Tibial nerve (tissue), 4 donors: ENCODE measurements around the gene NPDC1. TPM values are rescaled to one million over a fixed set of nuclear protein-coding genes. Genes with fewer than 3 reads are reported as not detected.

Experiments used
- DNase-seq, 2 donors: peaks; one replicate each; pipeline ENCODE4 v3.0.0-alpha.2; 2019; ENCODE audit warnings: low spot score in 2 of 2
- H3K27ac ChIP-seq, 4 donors: fragments of 200-600 bp; sonication (generic) in 3 of 4; one replicate each; pipeline ENCODE4 v1.5.1; 2017 to 2019; ENCODE audit warnings: mild to moderate bottlenecking in 1 of 4
- H3K27me3 ChIP-seq, 2 donors: fragments of 200-600 bp; sonication (generic) in 1 of 2; one replicate each; pipeline versions ENCODE4 v1.5.1 to v1.6.0; 2017 to 2019
- H3K36me3 ChIP-seq, 3 donors: fragments of 200-600 bp; sonication (generic); one replicate each; pipeline ENCODE4 v1.5.1; 2018 to 2019
- H3K4me1 ChIP-seq, 4 donors: fragments of 200-600 bp; sonication (generic) in 3 of 4; one replicate each; pipeline ENCODE4 v1.5.1; 2017 to 2019
- H3K4me3 ChIP-seq, 4 donors: fragments of 200-600 bp; sonication (generic) in 3 of 4; one replicate each; pipeline ENCODE4 v1.5.1; 2017 to 2019; ENCODE audit warnings: mild to moderate bottlenecking in 1 of 4, moderate library complexity in 1 of 4
- H3K9me3 ChIP-seq, 4 donors: fragments of 200-600 bp; sonication (generic) in 3 of 4; one replicate each; pipeline ENCODE4 v1.5.1; 2017 to 2019
- CTCF ChIP-seq, 5 experiments: fragments of 200-600 bp in 3 of 5; fragments of 450-650 bp in 2 of 5; sonication (generic) in 3 of 5; IDR thresholded peaks; one replicate each; pipeline ENCODE4 v1.5.1; 2016 to 2019; ENCODE audit warnings: antibody characterized with exemption in 5 of 5, mild to moderate bottlenecking in 3 of 5, moderate library complexity in 2 of 5
- EP300 ChIP-seq, 2 donors: sonication (generic); formaldehyde crosslinking; IDR thresholded peaks; one replicate each; pipeline ENCODE4 v1.6.1; 2017; ENCODE audit warnings: antibody characterized with exemption in 2 of 2, mild to moderate bottlenecking in 1 of 2
- POLR2A ChIP-seq, 2 donors: fragments of 450-650 bp; IDR thresholded peaks; one replicate each; pipeline ENCODE4 v1.6.1; 2017; ENCODE audit warnings: antibody characterized with exemption in 2 of 2, mild to moderate bottlenecking in 2 of 2, moderate library complexity in 2 of 2
- WGBS, 2 donors: methylation state at CpG; one replicate each; pipeline ENCODE4 v1.1.5; 2018; 5-methylcytosine and 5-hydroxymethylcytosine counted together
- small RNA-seq: library from RNA; depleted of rRNA; stranded (forward); fragments of <200 nt; gene quantifications from one replicate; pipeline ENCODE3, GENCODE V24; 2016
- total RNA-seq, 4 donors: library from RNA; depleted of rRNA; stranded (reverse); fragments of >200 nt; gene quantifications; one replicate each; pipeline ENCODE4 v1.1.0, GENCODE V29; 2016

NPDC1 gene
- total RNA-seq, 4 donors from 2014 or later, result 80.6 to 269 (median 182) TPM

GRCh38 chr9:136994180-136994887, 51.6 kb downstream of the NPDC1 start:
- WGBS, 2 donors, result 63 to 69% methylated on average over 46 to 53 of the region's 54 CpGs
- no peaks in the 10 kb centered on the region for H3K9me3 ChIP-seq
- peak overlapping the region in 1 of 4 donors; percentile 38 for H3K4me3 ChIP-seq
- DNase-seq, result no peak
- peak overlapping the region in 2 of 4 donors; percentile 63 to 89 for H3K27ac ChIP-seq
- TF ChIP-seq CTCF (IDR thresholded peaks at IDR 0.05), result no peak
- TF ChIP-seq POLR2A (IDR thresholded peaks at IDR 0.05), result no peak
- no peak for TF ChIP-seq EP300 (IDR thresholded peaks at IDR 0.05)
- H3K4me1 ChIP-seq, result peaks cover 0 to 66% (median 55%) of the 10 kb centered on the region in 4 donors
- peaks cover 0 to 15% (median 0%) of the 10 kb centered on the region in 3 donors for H3K36me3 ChIP-seq
- no peaks in the 10 kb centered on the region for H3K27me3 ChIP-seq

- DNase-seq, result no peak
- Histone ChIP-seq H3K9me3 (no peaks in the 10 kb centered on the region), H3K27me3 (no peaks in the 10 kb centered on the region), H3K4me1 (peaks cover 0 to 62% (median 51%) of the 10 kb centered on the region in 4 donors), H3K27ac (peak overlapping the region; percentile 30 to 89 (median 72)), H3K36me3 (peaks cover 0 to 15% (median 0%) of the 10 kb centered on the region in 3 donors), H3K4me3 (peak overlapping the region; percentile 71 to 96 (median 90))
- TF ChIP-seq CTCF (IDR thresholded peaks at IDR 0.05), result no peak
- TF ChIP-seq EP300 (IDR thresholded peaks at IDR 0.05), result no peak
- TF ChIP-seq POLR2A (IDR thresholded peaks at IDR 0.05), result no peak
- 10 to 39% methylated on average over 10 to 17 of the region's 18 CpGs for WGBS, 2 donors
Measured at GRCh38 chr9:136992819-136993369, 53.1 kb downstream of the NPDC1 start.

- H3K4me3 ChIP-seq, result peak within 1 kb of the TSS; percentile 71 to 96 (median 90)
- peaks cover 0 to 15% (median 0%) of the 10 kb centered on the region in 3 donors for H3K36me3 ChIP-seq
- H3K27me3 ChIP-seq, result no peaks in the 10 kb centered on the region
- TF ChIP-seq POLR2A (IDR thresholded peaks at IDR 0.05) (no peak), CTCF (IDR thresholded peaks at IDR 0.05) (peak in 1 of 5 experiments; percentile 20), EP300 (IDR thresholded peaks at IDR 0.05) (peak in 1 of 2 donors; percentile 29)
- peak; percentile 80 for DNase-seq
- peaks cover 0 to 55% (median 46%) of the 10 kb centered on the region in 4 donors for H3K4me1 ChIP-seq
- peak within 1 kb of the TSS; percentile 74 to 89 (median 82) for H3K27ac ChIP-seq
- H3K9me3 ChIP-seq, result no peaks in the 10 kb centered on the region
- 0 to 1% methylated on average over 17 to 32 of the region's 92 CpGs for WGBS, 2 donors
Measured at GRCh38 chr9:136991993-136992818, 53.8 kb downstream of the NPDC1 start, which contains the start of gene PAXX. TSS of gene PAXX (plus strand) at chr9:136992422. CDS start at chr9:136992444, 22 bp downstream.

- Histone ChIP-seq H3K36me3 (peaks cover 0 to 15% (median 0%) of the 10 kb centered on the region in 3 donors), H3K27ac (no peak overlapping the region), H3K4me3 (no peak overlapping the region), H3K4me1 (peaks cover 0 to 45% (median 31%) of the 10 kb centered on the region in 4 donors), H3K9me3 (no peaks in the 10 kb centered on the region), H3K27me3 (peaks cover 0 to 13% of the 10 kb centered on the region in 2 donors)
- WGBS, 2 donors, result 74 to 79% methylated on average over 10 of the region's 10 CpGs
- DNase-seq, result no peak
- TF ChIP-seq CTCF (IDR thresholded peaks at IDR 0.05), result no peak
- TF ChIP-seq POLR2A (IDR thresholded peaks at IDR 0.05), result no peak
- no peak for TF ChIP-seq EP300 (IDR thresholded peaks at IDR 0.05)
Measured at GRCh38 chr9:136990242-136990911, 55.6 kb downstream of the NPDC1 start.

Small RNA genes within 50 kb of the gene (small RNA-seq; reads per million reads assigned to genes)
- not detected for gene RF00153

Other genes starting within 250 kb of the NPDC1 start
- gene CCDC183, start 249.8 kb downstream of the NPDC1 start, total RNA-seq, result 1 to 10 TPM; 1.5 to 5.1 (median 4.1) TPM
- 10 to 100 TPM; 63.0 to 74.5 (median 71.3) TPM for gene RABL6, start 238.2 kb downstream of the NPDC1 start, total RNA-seq
- 1 to 10 TPM; 2.0 to 3.9 (median 3.7) TPM for gene AJM1, start 203.7 kb downstream of the NPDC1 start, total RNA-seq
- 10 to 100 TPM; 42.6 to 71.0 (median 66.7) TPM for gene PHPT1, start 196.8 kb downstream of the NPDC1 start, total RNA-seq
- gene MAMDC4, start 193.8 kb downstream of the NPDC1 start, total RNA-seq, result 1 to 10 TPM; 1.5 to 8.1 (median 4.4) TPM
- gene EDF1, start 179.9 kb downstream of the NPDC1 start, total RNA-seq, result 100 to 1,000 TPM; 251 to 337 (median 266) TPM
- gene TRAF2, start 159.7 kb downstream of the NPDC1 start, total RNA-seq, result 10 to 100 TPM in 3 of 4 donors, 1 to 10 TPM in 1; 5.0 to 10.8 (median 10.6) TPM
- gene FBXW5, start 101.4 kb downstream of the NPDC1 start, total RNA-seq, result 100 to 1,000 TPM; 138 to 227 (median 193) TPM
- 1 to 10 TPM in 2 of 4 donors, not detected in 2; 3.3 to 5.1 TPM for gene C8G, start 100.9 kb downstream of the NPDC1 start, total RNA-seq
- 10 to 100 TPM in 2 of 4 donors, 1 to 10 TPM in 2; 2.4 to 16.8 (median 7.8) TPM for gene LCN12, start 93.9 kb downstream of the NPDC1 start, total RNA-seq
- gene PTGDS, start 68.7 kb downstream of the NPDC1 start, total RNA-seq, result 1,000 to 10,000 TPM; 1,059 to 8,972 (median 6,550) TPM
- gene LCNL1, start 63.2 kb downstream of the NPDC1 start, total RNA-seq, result 10 to 100 TPM; 14.7 to 86.3 (median 64.3) TPM
- 100 to 1,000 TPM in 1 of 4 donors, 10 to 100 TPM in 3; 65.7 to 142 (median 68.9) TPM for gene PAXX, start 53.8 kb downstream of the NPDC1 start, total RNA-seq
- gene CLIC3, start 49.6 kb downstream of the NPDC1 start, total RNA-seq, result 100 to 1,000 TPM in 1 of 4 donors, 10 to 100 TPM in 2, 1 to 10 TPM in 1; 1.2 to 120 (median 38.0) TPM
- gene ABCA2, start 17.9 kb downstream of the NPDC1 start, total RNA-seq, result 100 to 1,000 TPM; 136 to 291 (median 196) TPM
- under 1 TPM in 1 of 4 donors, not detected in 3; 0.60 TPM for gene FUT7, start 14.1 kb downstream of the NPDC1 start, total RNA-seq
- 10 to 100 TPM in 3 of 4 donors, 1 to 10 TPM in 1; 7.0 to 21.0 (median 18.1) TPM for gene ENTPD2, start 7.9 kb upstream of the NPDC1 start, total RNA-seq
- under 1 TPM in 2 of 4 donors, not detected in 2; 0.22 to 0.90 TPM for gene SAPCD2, start 24.4 kb upstream of the NPDC1 start, total RNA-seq
- 10 to 100 TPM in 2 of 4 donors, 1 to 10 TPM in 2; 8.1 to 20.7 (median 12.3) TPM for gene UAP1L1, start 31.3 kb upstream of the NPDC1 start, total RNA-seq
- 10 to 100 TPM; 47.3 to 58.1 (median 52.1) TPM for gene MAN1B1, start 40.8 kb upstream of the NPDC1 start, total RNA-seq
- gene DPP7, start 68.6 kb upstream of the NPDC1 start, total RNA-seq, result 100 to 1,000 TPM in 3 of 4 donors, 10 to 100 TPM in 1; 74.7 to 272 (median 145) TPM
- gene GRIN1, start 93.0 kb upstream of the NPDC1 start, total RNA-seq, result under 1 TPM in 1 of 4 donors, not detected in 3; 0.21 TPM
- gene LRRC26, start 123.9 kb upstream of the NPDC1 start, total RNA-seq, result not detected
- gene TMEM210, start 125.9 kb upstream of the NPDC1 start, total RNA-seq, result not detected
- gene ANAPC2, start 142.4 kb upstream of the NPDC1 start, total RNA-seq, result 10 to 100 TPM; 41.6 to 73.0 (median 58.9) TPM
- gene SSNA1, start 142.5 kb upstream of the NPDC1 start, total RNA-seq, result 10 to 100 TPM; 37.3 to 73.9 (median 53.5) TPM
- gene TPRN, start 154.6 kb upstream of the NPDC1 start, total RNA-seq, result 10 to 100 TPM in 1 of 4 donors, 1 to 10 TPM in 3; 6.8 to 12.3 (median 8.9) TPM
- gene TMEM203, start 159.5 kb upstream of the NPDC1 start, total RNA-seq, result 10 to 100 TPM; 23.1 to 47.9 (median 30.0) TPM
- 10 to 100 TPM in 3 of 4 donors, 1 to 10 TPM in 1; 9.4 to 20.1 (median 14.3) TPM for gene NDOR1, start 159.5 kb upstream of the NPDC1 start, total RNA-seq
- 1 to 10 TPM in 3 of 4 donors, under 1 TPM in 1; 0.63 to 8.1 (median 1.5) TPM for gene RNF208, start 176.1 kb upstream of the NPDC1 start, total RNA-seq
- not detected for gene CYSRT1, start 179.0 kb upstream of the NPDC1 start, total RNA-seq
- not detected for gene RNF224, start 181.3 kb upstream of the NPDC1 start, total RNA-seq
- not detected for gene SLC34A3, start 184.7 kb upstream of the NPDC1 start, total RNA-seq
- gene TUBB4B, start 195.1 kb upstream of the NPDC1 start, total RNA-seq, result 100 to 1,000 TPM; 102 to 190 (median 161) TPM
- gene STPG3, start 205.1 kb upstream of the NPDC1 start, total RNA-seq, result not detected
- gene NELFB, start 209.2 kb upstream of the NPDC1 start, total RNA-seq, result 10 to 100 TPM; 29.7 to 52.0 (median 38.7) TPM
- gene TOR4A, start 231.5 kb upstream of the NPDC1 start, total RNA-seq, result 10 to 100 TPM in 1 of 4 donors, 1 to 10 TPM in 3; 3.3 to 11.4 (median 4.3) TPM